RWPE2 (cell line): Measurements from ENCODE around the gene AMMECR1L.
"Not testable (repeated sequence)": the region's sequence is repeated elsewhere in the genome, so short reads cannot be mapped to it uniquely, and the experiment has no call there.

Source experiments
- ATAC-seq: fragments of 200-7000 bp; cut with Tn5 transposase; 3 replicates; pipeline ENCODE4 v1.9.1; 2021; ENCODE audit warnings: low read depth
- DNase-seq: peaks from one replicate; pipeline ENCODE4 v3.0.0-alpha.2; 2020; ENCODE audit warnings: low spot score
- H3K27ac ChIP-seq: fragments of 450-650 bp; 2 replicates; pipeline ENCODE4 v1.5.1; 2017; ENCODE audit warnings: mild to moderate bottlenecking; ENCODE audit not compliant: poor library complexity, severe bottlenecking
- H3K27me3 ChIP-seq: fragments of 250-450 bp; sonication (Bioruptor Pico); 2 replicates; pipeline ENCODE4 v1.5.1; 2021; ENCODE audit warnings: mild to moderate bottlenecking, moderate library complexity; ENCODE audit not compliant: insufficient read depth, poor library complexity, severe bottlenecking
- H3K36me3 ChIP-seq: fragments of 250-450 bp; sonication (Bioruptor Pico); 2 replicates; pipeline ENCODE4 v1.5.1; 2020; ENCODE audit warnings: low read depth, mild to moderate bottlenecking, moderate library complexity
- H3K4me1 ChIP-seq: fragments of 250-450 bp; sonication (Bioruptor Pico); 2 replicates; pipeline ENCODE4 v1.5.1; 2021; ENCODE audit warnings: mild to moderate bottlenecking, moderate library complexity; ENCODE audit not compliant: insufficient read depth, poor library complexity, severe bottlenecking
- H3K4me3 ChIP-seq: fragments of 250-450 bp; sonication (Bioruptor Pico); 2 replicates; pipeline ENCODE4 v1.5.1; 2021; ENCODE audit warnings: mild to moderate bottlenecking, moderate library complexity; ENCODE audit not compliant: severe bottlenecking
- H3K9me3 ChIP-seq: fragments of 250-450 bp; sonication (Bioruptor Pico); 2 replicates; pipeline ENCODE4 v1.5.1; 2021; ENCODE audit warnings: mild to moderate bottlenecking, moderate library complexity; ENCODE audit not compliant: severe bottlenecking
- TF ChIP-seq, protein P1 (sequence below): fragments of 450-650 bp; IDR thresholded peaks from one replicate; pipeline ENCODE4 v1.5.1; 2017; ENCODE audit warnings: mild to moderate bottlenecking, moderate library complexity; ENCODE audit not compliant: poor library complexity, severe bottlenecking

AMMECR1L gene

DNA sequence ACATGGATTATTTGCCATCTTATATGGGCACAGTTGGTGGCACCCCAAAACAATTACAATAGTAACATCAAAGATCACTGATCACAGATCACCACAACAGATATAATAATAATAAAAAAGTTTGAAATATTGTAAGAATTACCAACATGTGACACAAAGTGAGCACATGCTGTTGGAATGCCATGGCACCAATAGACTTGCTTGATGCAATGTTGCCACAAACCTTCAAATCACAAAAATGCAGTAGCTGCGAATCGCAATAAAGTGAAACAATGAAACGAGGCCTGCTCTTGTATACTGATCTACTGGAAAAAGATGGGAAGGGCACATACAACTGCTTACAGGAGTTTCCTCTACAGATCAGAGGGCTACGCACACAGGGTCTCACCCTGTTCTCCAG is 32.2 kb upstream of the AMMECR1L start:
- H3K36me3 ChIP-seq, result no peaks in the 10 kb centered on the region
- no peak for DNase-seq

DNA sequence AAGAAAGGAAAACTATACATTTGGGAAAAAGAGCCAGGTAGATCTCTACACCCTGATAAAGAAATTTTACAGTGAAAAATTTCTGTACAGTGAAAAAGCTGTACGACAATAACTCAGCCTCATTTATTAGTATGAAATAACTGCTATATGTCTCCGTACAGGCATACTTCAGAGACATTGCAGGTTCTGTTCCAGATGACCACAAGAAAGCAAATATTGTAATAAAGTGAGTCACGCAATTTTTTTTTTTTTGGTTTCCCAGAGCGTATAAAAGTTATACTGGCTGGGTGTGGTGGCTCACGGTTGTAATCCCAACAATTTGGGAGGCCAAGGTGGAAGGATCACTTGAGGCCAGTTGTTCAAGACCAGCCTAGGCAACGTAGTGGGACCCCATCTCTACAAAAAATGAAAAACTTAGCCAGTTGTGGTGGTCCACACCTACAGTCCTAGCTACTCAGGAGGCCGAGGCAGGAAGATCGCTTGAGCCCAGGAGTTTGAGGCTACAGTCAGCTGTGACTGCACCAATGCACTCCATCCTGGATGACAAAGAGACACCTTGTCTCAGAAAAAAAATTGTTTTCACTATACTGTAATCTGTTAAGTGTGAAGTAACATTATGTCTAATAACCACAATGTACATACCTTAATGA is 28.2 kb upstream of the AMMECR1L start:
- no peaks in the 10 kb centered on the region for H3K36me3 ChIP-seq
- no peak overlapping the region for H3K27ac ChIP-seq
- H3K9me3 ChIP-seq, result no peaks in the 10 kb centered on the region
- DNase-seq, result no peak
- TF ChIP-seq, protein P1, sequence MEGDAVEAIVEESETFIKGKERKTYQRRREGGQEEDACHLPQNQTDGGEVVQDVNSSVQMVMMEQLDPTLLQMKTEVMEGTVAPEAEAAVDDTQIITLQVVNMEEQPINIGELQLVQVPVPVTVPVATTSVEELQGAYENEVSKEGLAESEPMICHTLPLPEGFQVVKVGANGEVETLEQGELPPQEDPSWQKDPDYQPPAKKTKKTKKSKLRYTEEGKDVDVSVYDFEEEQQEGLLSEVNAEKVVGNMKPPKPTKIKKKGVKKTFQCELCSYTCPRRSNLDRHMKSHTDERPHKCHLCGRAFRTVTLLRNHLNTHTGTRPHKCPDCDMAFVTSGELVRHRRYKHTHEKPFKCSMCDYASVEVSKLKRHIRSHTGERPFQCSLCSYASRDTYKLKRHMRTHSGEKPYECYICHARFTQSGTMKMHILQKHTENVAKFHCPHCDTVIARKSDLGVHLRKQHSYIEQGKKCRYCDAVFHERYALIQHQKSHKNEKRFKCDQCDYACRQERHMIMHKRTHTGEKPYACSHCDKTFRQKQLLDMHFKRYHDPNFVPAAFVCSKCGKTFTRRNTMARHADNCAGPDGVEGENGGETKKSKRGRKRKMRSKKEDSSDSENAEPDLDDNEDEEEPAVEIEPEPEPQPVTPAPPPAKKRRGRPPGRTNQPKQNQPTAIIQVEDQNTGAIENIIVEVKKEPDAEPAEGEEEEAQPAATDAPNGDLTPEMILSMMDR, result no peak
- ATAC-seq, result peak; percentile 92
- H3K4me3 ChIP-seq, result no peak overlapping the region
- H3K27me3 ChIP-seq, result no peaks in the 10 kb centered on the region
- H3K4me1 ChIP-seq, result no peaks in the 10 kb centered on the region

More for the DNA sequence above, 32.2 kb upstream of the AMMECR1L start:
- no peak for ATAC-seq
- Histone ChIP-seq H3K27me3 (no peaks in the 10 kb centered on the region), H3K9me3 (no peaks in the 10 kb centered on the region), H3K4me3 (no peak overlapping the region), H3K27ac (no peak overlapping the region), H3K4me1 (no peaks in the 10 kb centered on the region)
- TF ChIP-seq, protein P1, result no peak

DNA sequence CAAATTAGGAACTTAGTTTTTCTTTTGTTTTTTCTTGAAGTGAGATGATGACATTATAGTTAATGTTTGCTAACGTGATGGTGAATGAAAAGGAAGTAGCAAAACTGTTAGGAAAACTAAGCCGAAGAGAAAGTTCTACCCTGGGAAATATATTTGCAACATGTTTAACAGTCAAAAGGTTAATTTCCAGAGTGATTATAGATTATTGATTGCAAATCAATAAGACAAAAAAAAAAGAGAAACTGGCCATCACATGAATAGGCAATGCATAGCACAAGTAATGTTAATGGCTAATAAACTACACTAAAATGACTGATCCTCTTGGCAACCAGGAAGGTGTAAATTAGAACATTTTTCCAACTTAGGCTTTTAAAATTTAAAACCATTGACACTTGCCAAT is 26.0 kb upstream of the AMMECR1L start:
- no peaks in the 10 kb centered on the region for H3K4me1 ChIP-seq
- no peaks in the 10 kb centered on the region for H3K36me3 ChIP-seq
- DNase-seq (no peak), ATAC-seq (no peak)
- H3K4me3 ChIP-seq, result no peak overlapping the region
- H3K27me3 ChIP-seq, result no peaks in the 10 kb centered on the region
- TF ChIP-seq, protein P1, result no peak
- H3K9me3 ChIP-seq, result no peaks in the 10 kb centered on the region
- no peak overlapping the region for H3K27ac ChIP-seq

DNA sequence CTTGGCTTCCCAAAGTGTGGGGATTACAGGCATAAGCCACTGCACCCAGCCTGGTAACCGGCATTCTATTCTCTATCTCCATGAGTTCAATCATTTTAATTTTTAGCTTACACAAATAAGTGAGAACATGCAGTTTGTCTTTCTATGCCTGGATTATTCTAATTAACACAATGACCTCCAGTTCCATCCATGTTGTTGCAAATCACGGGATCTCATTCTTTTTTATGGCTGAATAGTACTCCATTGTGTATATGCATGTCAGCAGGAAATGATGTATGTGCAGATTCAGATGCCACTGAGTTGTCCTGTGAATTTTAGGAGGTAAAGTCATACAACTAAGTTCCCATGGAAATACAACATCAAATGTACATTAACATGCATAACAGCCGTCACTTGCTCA is 24.7 kb upstream of the AMMECR1L start:
- Histone ChIP-seq H3K9me3 (no peaks in the 10 kb centered on the region), H3K27me3 (no peaks in the 10 kb centered on the region), H3K27ac (no peak overlapping the region), H3K36me3 (no peaks in the 10 kb centered on the region), H3K4me1 (no peaks in the 10 kb centered on the region), H3K4me3 (no peak overlapping the region)
- ATAC-seq, result no peak
- TF ChIP-seq, protein P1, result no peak
- DNase-seq, result no peak

DNA sequence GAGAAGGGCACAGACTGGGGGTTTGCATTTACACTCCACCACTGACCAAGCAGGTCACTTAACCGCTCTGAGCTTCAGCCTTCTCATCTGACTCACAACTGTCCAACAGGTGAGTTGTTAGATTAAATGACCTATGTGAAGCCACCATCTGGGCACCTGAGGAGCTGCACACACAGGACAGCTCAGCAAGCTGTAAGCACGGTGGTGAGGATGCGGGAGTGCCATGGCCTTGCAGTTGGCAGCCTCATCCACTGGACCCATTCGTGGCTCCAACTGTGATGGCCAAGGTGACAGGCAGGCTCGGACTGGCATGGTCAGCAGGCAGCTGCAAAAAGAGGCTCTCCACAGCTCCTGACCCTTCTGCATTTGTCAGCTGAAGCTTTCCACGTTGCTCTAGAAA is 23.3 kb upstream of the AMMECR1L start:
- no peaks in the 10 kb centered on the region for H3K36me3 ChIP-seq
- ATAC-seq, result 0 out of 3 replicates have a peak, but pooled peaks have one; percentile 24
- H3K27me3 ChIP-seq, result no peaks in the 10 kb centered on the region
- H3K27ac ChIP-seq, result no peak overlapping the region
- no peak overlapping the region for H3K4me3 ChIP-seq
- no peaks in the 10 kb centered on the region for H3K9me3 ChIP-seq
- DNase-seq, result no peak
- no peaks in the 10 kb centered on the region for H3K4me1 ChIP-seq
- TF ChIP-seq, protein P1, result no peak

DNA sequence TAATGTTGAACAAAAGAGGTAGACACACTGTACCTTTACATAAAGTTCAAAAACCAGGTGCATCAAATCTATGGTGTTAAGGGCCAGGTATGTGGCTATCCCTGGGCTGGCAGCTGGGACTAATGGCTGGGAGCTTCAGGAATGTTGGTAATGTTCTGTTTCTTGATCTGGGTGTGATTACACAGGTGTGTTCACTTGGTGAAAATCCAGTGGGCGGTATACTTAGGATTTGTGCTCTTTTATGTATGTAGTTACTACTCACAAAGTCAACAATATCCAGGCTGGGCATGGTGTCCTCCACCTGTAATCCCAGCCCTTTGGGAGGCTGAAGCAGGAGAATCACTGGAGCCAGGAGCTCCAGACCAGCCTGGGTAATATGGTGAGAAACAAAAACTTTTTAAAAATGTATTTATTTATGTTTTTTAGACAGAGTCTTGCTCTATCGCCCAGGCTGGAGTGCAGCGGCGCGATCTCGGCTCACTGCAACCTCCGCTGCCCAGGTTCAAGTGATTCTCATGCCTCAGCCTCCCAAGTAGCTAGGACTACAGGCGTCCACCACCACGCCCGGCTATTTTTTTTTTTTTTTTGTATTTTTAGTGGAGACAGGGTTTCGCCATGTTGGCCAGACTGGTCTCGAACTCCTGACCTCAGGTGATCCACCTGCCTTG is 22.1 kb upstream of the AMMECR1L start:
- not testable (repeated sequence) for H3K4me1 ChIP-seq
- ATAC-seq, result peak; percentile 70

More for the DNA sequence above, 22.1 kb upstream of the AMMECR1L start:
- not testable (repeated sequence) for H3K9me3 ChIP-seq, H3K36me3 ChIP-seq, DNase-seq, H3K4me3 ChIP-seq, H3K27ac ChIP-seq, H3K27me3 ChIP-seq
